Adrenal gland (tissue), 5 donors: ENCODE results near the gene VAPA.

Experiments
- CTCF ChIP-seq, 6 experiments: fragments of 450-650 bp in 4 of 6; fragments of 200-600 bp in 2 of 6; sonication (generic) in 1 of 6; IDR thresholded peaks; 1 replicate in 5 of 6; 2 replicates in 1 of 6; pipeline versions ENCODE4 v1.5.1 to v1.8.0; 2016 to 2021; ENCODE audit warnings: antibody characterized with exemption in 6 of 6, mild to moderate bottlenecking in 2 of 6, moderate library complexity in 1 of 6
- POLR2A ChIP-seq, 2 donors: fragments of 450-650 bp; IDR thresholded peaks; one replicate each; pipeline ENCODE4 v1.6.1; 2017; ENCODE audit warnings: antibody characterized with exemption in 2 of 2, mild to moderate bottlenecking in 2 of 2, moderate library complexity in 1 of 2
- donor health status: DM: no; HTN: no; CAD: no.

DNA sequence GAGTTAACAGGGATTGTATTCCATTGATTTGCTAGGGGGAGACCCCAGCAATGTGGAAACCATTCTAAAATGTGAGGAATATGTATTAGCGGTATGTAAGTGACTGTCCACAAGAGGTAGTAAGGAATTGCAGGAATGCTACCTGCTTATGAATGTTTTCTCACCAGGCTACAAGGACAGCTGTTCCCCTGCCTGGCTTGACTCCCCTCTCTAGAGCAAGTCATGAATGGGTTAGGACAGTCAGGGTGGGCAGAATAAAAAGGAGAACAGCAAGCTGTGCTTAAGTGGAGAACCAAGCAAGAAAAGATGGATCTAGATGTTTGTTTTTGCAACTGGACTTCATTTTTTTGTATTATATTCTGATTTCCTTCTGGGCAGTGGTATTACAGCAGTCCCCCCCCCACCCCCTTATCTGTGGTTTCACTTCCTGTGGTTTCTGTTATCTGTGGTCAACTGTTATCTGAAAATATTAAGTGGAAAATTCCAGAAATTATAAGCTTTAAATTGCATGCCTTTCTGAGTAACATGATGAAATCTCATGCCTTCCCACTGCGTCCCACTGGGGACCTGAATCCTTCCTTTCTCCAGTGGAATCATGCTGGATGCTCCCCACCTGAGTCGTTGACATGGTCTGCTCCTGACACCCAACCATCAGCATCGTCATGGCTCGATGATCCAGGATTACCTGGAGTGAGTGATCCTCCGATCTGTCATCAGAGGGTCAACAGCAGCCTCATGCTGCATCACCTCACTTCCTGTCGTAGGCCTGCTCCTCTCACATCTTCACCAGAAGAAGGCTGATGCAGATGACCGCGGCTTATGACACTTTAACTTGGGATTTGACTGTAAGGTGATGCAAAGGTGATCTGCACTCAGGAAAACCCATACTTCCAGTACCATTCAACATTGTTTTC, 52.2 kb downstream of the VAPA start:
- TF ChIP-seq POLR2A (IDR thresholded peaks at IDR 0.05) (no peak), CTCF (IDR thresholded peaks at IDR 0.05) (no peak)
